GM19023 (cell line): Measurements from ENCODE around the gene SEC24D.
"Not testable (repeated sequence)": the region's sequence is repeated elsewhere in the genome, so short reads cannot be mapped to it uniquely, and the experiment has no call there.

Source experiments
- ATAC-seq: cut with Tn5 transposase; IDR thresholded peaks from one replicate; pipeline ENCODE4 v1.9.1; 2021; ENCODE audit warnings: mild to moderate bottlenecking, moderate library complexity; ENCODE audit not compliant: unreplicated experiment

SEC24D gene

GRCh38 chr4:118811832-118812231 is 24.1 kb downstream of the SEC24D start:
- no peak for ATAC-seq

DNA sequence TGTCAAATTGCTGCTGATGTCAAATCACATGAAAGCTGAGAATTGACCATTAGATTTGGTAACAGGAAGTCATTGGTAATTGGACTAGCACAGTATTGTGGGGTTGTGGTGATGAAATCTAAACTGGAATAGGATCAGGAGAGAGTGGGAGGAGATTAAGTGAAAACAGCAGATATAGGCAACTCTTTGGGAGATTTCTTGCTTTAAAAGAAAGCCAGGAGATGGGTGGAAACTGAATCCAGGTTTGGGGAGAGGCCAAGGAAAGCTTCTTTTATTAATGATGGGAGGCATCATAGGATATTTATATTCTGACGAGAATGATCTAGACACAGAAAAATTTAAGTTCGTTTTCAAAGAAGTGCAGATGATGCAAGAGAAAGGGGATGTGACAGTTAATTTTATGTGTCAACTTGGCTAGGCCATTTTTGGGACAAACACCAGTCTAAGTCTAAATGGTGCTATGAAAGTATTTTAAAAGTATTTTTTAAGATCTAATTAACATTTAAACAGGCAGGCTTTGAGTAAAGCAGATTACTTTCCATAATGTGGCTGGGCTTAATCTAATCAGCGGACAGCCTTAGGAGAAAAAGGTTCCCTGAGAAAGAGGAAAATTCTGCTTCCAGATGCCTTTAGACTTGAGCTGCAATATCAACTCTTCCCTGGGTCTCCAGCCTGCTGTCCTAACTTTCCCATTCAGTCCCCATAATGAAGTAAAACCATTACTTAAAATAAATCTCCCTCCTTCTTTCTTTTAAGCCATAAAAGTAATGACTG is 24.7 kb downstream of the SEC24D start:
- no peak for ATAC-seq

DNA sequence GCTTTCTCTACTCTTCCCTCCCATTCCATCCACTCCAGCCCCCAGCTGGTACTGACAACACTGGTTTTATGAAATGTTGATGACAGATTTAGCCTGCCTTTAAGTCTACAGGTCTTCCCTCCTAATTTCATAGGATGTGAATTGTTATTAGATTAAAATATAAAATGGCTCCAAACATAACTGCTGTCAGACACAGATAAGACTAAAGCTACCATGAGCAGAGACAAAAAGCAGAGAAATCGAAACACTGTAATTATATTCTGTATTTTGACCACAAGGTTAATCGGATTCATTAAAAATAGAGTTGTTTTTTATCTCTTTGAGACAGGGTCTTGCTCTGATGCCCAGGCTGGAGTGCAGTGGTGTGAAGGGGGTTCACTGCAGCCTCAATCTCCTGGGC is 28.3 kb downstream of the SEC24D start:
- no peak for ATAC-seq

GRCh38 chr4:118803253-118803652 is 32.7 kb downstream of the SEC24D start:
- no peak for ATAC-seq

- no peak for ATAC-seq
These were observed 33.9 kb downstream of the SEC24D start for GRCh38 chr4:118801895-118802575.

DNA sequence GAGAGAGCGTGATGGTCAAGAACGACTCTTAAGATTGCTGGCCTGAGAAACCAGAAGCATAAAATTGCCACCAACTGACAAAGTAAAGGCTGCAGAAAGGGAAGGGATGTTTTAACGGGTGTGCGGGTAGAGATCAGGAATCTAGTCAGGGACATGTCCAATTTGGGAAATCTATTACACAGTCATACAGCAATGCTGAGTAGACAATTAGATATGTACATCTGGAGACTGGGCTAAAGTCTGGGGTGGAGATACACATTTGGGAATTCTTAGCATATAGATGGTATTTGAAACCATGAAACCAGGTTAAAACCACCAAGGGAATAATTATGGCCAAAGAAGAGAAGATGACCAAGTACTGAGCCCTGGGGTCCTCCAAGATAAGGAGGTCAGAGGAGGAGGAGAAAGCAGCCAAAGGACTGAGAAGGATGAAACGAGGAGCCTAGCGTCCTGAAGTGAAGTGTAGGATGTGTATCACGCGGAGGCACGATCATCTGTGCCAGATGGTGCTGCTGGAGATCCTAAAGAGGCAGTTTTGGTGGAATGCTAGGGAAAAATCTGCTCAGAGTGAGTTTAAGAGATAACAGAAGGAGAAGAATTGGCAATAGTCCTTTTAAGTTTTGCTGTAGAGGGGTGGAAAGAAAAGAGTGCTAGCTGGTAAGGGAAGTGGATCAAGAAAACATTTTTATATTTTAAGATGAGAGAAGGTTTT is 36.5 kb downstream of the SEC24D start:
- ATAC-seq, result no peak

DNA sequence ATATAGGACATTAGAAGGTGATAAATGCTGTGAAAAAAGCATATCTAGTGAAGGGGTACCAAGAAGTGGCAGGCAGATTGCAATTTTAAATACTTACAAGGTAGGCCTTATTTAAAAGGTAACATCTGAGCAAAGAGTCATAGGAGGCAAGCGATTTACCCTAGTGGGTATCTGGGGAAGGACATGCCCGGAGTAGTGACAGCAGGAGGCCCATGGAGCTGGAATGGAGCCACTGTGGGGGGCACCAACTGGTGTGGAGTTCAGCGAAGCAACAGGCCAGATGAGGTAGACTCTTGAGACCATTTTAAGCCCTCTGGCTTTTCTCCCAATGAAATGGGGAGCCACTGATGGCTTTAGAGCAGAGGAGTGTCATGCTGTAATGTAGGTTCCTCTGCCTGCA is 37.3 kb downstream of the SEC24D start:
- no peak for ATAC-seq

DNA sequence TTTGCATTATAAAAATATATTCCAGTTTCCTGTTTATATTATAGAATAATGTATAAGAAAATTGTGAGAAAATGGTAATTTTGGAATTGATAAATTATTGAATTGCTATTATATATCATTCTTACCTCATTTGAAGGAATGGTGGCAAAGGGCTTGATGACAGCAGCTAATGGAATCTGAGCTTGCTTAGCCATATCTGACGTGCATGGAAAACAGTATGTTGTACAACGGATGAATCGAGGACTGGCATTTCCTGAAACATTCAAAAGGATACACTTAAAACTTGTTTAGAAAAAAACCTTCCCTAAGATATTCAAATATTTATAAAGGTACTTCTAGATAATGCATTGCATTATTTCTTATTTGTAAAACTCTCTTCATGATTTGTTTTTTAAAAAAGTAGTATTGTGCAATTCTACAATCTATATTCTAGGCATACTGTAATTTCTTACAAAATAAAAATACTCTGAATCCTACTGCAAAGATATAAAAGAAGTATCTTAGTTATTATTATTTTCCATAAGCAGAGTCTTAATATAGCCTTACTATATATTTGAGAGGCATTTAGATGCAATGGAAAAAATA is 38.3 kb downstream of the SEC24D start:
- no peak for ATAC-seq

DNA sequence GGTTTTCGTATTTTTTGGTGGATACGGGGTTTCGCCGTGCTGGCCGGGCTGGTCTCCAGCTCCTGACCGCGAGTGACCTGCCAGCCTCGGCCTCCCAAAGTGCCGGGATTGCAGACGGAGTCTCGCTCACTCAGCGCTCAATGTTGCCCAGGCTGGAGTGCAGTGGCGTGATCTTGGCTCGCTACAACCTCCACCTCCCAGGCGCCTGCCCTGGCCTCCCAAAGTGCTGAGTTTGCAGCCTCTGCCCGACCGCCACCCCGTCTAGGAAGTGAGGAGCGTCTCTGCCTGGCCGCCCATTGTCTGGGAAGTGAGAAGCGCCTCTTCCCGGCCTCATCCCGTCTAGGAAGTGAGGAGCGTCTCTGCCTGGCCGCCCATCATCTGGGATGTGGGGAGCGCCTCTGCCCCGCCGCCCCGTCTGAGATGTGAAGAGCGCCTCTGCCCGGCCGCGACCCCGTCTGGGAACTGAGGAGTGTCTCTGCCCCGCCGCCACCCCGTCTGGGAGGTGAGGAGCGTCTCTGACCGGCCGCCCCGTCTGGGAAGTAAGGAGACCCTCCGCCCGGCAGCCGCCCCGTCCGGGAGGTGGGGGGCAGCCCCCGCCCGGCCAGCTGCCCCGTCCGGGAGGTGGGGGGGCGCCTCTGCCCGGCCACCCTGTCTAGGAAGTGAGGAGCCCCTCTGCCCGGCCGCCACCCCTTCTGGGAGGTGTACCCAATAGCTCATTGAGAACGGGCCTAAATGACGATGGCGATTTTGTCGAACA is 44.1 kb downstream of the SEC24D start:
- ATAC-seq, result not testable (repeated sequence)

DNA sequence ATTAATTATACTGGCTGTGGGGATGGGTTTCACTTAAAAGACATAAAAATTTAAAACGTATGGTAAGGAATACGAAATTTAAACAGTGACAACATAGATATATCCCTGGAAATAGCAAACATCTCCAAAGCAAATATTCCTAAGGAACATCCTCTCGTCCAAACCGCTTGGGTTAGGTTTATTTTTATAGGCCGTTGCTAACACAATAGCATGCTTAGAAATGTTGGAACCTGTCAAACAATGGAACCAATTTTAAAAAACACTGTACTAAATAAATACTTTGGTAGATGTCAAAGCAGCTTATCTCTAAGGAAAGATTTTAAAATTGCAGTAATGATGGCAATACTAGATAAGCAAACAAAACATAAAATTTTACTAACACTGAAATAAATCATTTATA is 45.4 kb downstream of the SEC24D start:
- no peak for ATAC-seq

- ATAC-seq, result no peak
These were observed 47.0 kb downstream of the SEC24D start for GRCh38 chr4:118788911-118789310.

- no peak for ATAC-seq
These were observed 48.0 kb downstream of the SEC24D start for GRCh38 chr4:118787844-118788380.

DNA sequence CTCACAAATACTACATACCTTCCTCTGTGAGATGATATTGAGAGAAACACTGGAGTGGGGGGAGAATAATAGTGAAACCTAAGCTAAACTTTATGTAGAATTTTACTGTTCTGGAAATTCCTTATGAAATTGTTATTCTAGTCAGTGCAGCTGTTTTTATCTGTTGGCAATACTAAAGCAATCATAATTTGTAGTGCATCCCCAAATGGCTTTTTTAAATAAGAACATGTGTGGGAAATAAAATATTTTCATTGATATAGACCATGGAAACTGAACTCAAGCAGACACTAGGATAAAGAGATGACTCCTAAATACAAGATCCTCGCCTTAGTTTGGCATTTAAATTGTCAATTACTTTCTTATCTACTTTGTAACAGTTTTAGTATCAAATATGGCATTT is 51.1 kb downstream of the SEC24D start:
- no peak for ATAC-seq

- no peak for ATAC-seq
These were observed 52.0 kb downstream of the SEC24D start for GRCh38 chr4:118783887-118784286.

GRCh38 chr4:118782886-118783285 is 53.0 kb downstream of the SEC24D start:
- not testable (repeated sequence) for ATAC-seq

- ATAC-seq, result not testable (repeated sequence)
These were observed 58.3 kb downstream of the SEC24D start for GRCh38 chr4:118777649-118778048.

- not testable (repeated sequence) for ATAC-seq
These were observed 58.8 kb downstream of the SEC24D start for GRCh38 chr4:118776955-118777640.

DNA sequence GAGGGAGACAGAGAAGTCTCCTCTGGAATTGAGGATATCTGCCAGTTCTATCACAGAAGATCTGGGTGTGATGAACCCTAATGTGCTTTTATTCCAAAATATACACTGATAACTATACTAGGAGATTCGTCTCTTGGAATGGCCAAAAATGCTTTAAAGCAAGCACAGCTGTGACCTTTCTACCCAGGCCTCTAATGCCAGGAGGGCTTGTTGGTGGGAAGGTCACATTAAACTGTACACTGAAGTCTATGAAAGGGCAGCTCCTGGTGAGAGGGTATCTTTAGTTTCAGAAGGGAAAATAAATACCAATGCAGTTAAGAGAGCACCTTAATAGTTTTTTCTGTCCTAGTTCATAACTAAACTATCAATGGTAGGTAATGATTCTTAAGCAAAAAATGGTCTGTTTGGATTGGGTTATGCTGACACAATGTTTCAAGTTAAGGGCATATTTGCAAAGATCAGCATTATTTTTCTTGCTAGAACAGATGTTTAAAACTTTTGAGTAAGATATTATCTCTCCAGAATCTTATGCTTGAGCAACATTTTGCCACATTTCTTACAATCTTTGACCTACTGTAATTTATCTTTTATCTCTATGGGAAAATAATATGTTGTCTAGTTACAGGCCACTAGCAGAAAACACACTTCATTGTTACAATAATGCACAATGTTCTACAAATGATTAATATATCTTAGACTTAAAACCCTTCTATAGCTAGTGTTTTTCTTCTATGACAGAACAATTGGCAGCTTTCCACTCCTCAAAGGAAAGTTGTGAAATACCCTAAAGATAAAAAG is 59.6 kb downstream of the SEC24D start:
- no peak for ATAC-seq

DNA sequence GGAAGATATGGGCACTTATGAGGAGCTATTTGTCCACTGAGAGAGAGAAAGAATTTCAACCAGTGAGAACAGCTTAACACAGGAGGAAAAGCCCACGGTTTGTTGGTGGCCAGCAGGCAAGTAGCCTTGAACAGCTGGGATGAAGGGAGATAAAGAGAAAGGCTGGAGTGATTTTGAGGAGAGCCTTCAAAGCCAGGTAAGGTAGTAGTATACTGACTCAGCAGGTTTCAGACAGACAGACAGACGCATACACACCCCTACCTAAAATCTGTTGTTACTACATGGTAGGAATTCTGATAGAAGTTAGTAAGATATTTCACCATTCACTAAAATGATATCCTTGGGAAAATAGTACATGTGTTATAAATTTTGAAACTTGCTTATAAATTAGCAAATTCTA is 60.5 kb downstream of the SEC24D start:
- ATAC-seq, result no peak
